K562 (cell line): ENCODE data around the gene DTNBP1. TPM values are rescaled to one million over a fixed set of nuclear protein-coding genes. Genes with fewer than 3 reads are reported as not detected.
A peak's percentile ranks its signal among the peaks of the same experiment; 100 is the strongest.

Source experiments
- ATAC-seq: fragments of 200-7000 bp; cut with Tn5 transposase; 3 replicates; pipeline ENCODE4 v1.9.1; 2020; ENCODE audit warnings: moderate library complexity
- BruUV-seq: library from RNA; stranded (reverse); fragments of 400-500 nt; replicated peaks from 2 replicates; lab custom pipeline; 2021; lab: Mats Ljungman, UMichigan
- CTCF ChIA-PET: fragments of 300-600 bp; formaldehyde crosslinking; extraction: SDS; loops from one replicate; lab custom pipeline; 2021; ENCODE audit warnings: low intra/inter-chr PET ratio; lab: Yijun Ruan, JAX
- POLR2A ChIA-PET: fragments of 300-600, 350-650 bp; sonication (Branson Sonifier 250); formaldehyde crosslinking; extraction: SDS; loops from one replicate; lab custom pipeline; 2021; ENCODE audit warnings: antibody characterized with exemption, inconsistent platforms; lab: Yijun Ruan, JAX
- DNase-seq, 4 experiments: peaks; one replicate each; pipeline versions ENCODE4 v3.0.0 to v3.0.0-alpha.2; 2011 to 2018; ENCODE audit warnings: low spot score in 3 of 4, mixed read lengths in 3 of 4; ENCODE audit errors: extremely low read depth in 1 of 4
- FAIRE-seq: peaks from 2 replicates; lab custom pipeline; 2011; peaks lifted over from hg19 to GRCh38; lab: Jason Lieb, UNC
- H2AFZ ChIP-seq: 2 replicates; pipeline ENCODE4 v1.6.0; 2011; ENCODE audit warnings: low read depth, low read length, control low read depth, inconsistent platforms
- H3K27ac ChIP-seq: fragments of 200-600 bp; 3 replicates; pipeline ENCODE4 v1.8.0; 2011; ENCODE audit warnings: low read depth, mild to moderate bottlenecking, control low read depth, inconsistent platforms, low read length, moderate library complexity, mixed read lengths; ENCODE audit errors: extremely low read depth
- H3K27me3 ChIP-seq, 2 experiments: fragments of 300-600 bp in 1 of 2; 2 replicates in 1 of 2; 3 replicates in 1 of 2; pipeline versions ENCODE4 v1.6.0 to v1.8.0; 2011; ENCODE audit warnings: inconsistent platforms in 2 of 2, low read length in 2 of 2, mild to moderate bottlenecking in 1 of 2, mixed read lengths in 1 of 2, moderate library complexity in 1 of 2; ENCODE audit not compliant: control insufficient read depth in 2 of 2, insufficient read depth in 2 of 2
- H3K36me3 ChIP-seq: fragments of 300-600 bp; 3 replicates; pipeline ENCODE4 v1.8.0; 2011; ENCODE audit warnings: mild to moderate bottlenecking, low read length, inconsistent platforms; ENCODE audit not compliant: control insufficient read depth, insufficient read depth
- H3K4me1 ChIP-seq, 2 experiments: fragments of 200-600 bp in 1 of 2; replicated peaks in 1 of 2; 2 replicates in 1 of 2; 3 replicates in 1 of 2; pipeline versions ENCODE4 v1.5.1 to v1.8.0; 2011; ENCODE audit warnings: inconsistent platforms in 2 of 2, low read length in 2 of 2, mild to moderate bottlenecking in 1 of 2, mixed read lengths in 1 of 2, moderate library complexity in 1 of 2; ENCODE audit not compliant: control insufficient read depth in 2 of 2, insufficient read depth in 2 of 2
- H3K4me2 ChIP-seq: 2 replicates; pipeline ENCODE4 v1.6.1; 2011; ENCODE audit warnings: low read length, control low read depth, inconsistent platforms, mixed read lengths; ENCODE audit not compliant: insufficient read depth
- H3K4me3 ChIP-seq: fragments of 200-600 bp; sonication (generic), shearing (Covaris generic); 2 replicates; pipeline ENCODE4 v1.5.1; 2016; ENCODE audit warnings: control low read depth, inconsistent platforms
- H3K79me2 ChIP-seq: fragments of 200-600 bp; 3 replicates; pipeline ENCODE4 v1.8.0; 2011; ENCODE audit warnings: low read length, inconsistent platforms; ENCODE audit not compliant: control insufficient read depth, insufficient read depth
- H3K9ac ChIP-seq, 2 experiments: 2 replicates each; pipeline versions ENCODE4 v1.6.0 to v1.6.1; 2011; ENCODE audit warnings: low read depth in 2 of 2, low read length in 2 of 2, control low read depth in 1 of 2, inconsistent platforms in 1 of 2, mild to moderate bottlenecking in 1 of 2, mixed read lengths in 1 of 2; ENCODE audit not compliant: insufficient read depth in 1 of 2
- H3K9me1 ChIP-seq: one replicate; pipeline ENCODE4 v1.6.0; 2011; ENCODE audit warnings: inconsistent platforms, mild to moderate bottlenecking, low read length, moderate library complexity; ENCODE audit not compliant: control insufficient read depth, insufficient read depth
- H3K9me3 ChIP-seq: replicated peaks from 2 replicates; pipeline ENCODE4 v1.5.1; 2011; ENCODE audit warnings: low read depth, low read length, inconsistent platforms; ENCODE audit not compliant: control insufficient read depth, insufficient read depth
- H4K20me1 ChIP-seq: replicated peaks from 2 replicates; pipeline ENCODE4 v1.6.1; 2011; ENCODE audit warnings: low read length, inconsistent platforms, mixed read lengths; ENCODE audit not compliant: control insufficient read depth, insufficient read depth
- CBFB ChIP-seq: sonication (generic); formaldehyde crosslinking; IDR thresholded peaks from 2 replicates; pipeline ENCODE4 v1.4.0; 2020; ENCODE audit warnings: mild to moderate bottlenecking, missing genetic modification reagents
- CHAMP1 ChIP-seq: fragments of 450-650 bp; IDR thresholded peaks from 2 replicates; pipeline ENCODE4 v1.6.1; 2016; ENCODE audit warnings: mild to moderate bottlenecking
- GTF2B ChIP-seq: IDR thresholded peaks from 2 replicates; pipeline ENCODE4 v1.6.1; 2011; ENCODE audit not compliant: insufficient read length; ENCODE audit errors: extremely low read depth
- HDAC8 ChIP-seq: fragments of 450-650 bp; IDR thresholded peaks from 2 replicates; pipeline ENCODE4 v1.6.1; 2016; ENCODE audit warnings: mild to moderate bottlenecking, missing genetic modification characterization, moderate library complexity, missing compliant biosample characterization
- KAT8 ChIP-seq: fragments of 450-650 bp; IDR thresholded peaks from 2 replicates; pipeline ENCODE4 v1.6.1; 2016; ENCODE audit warnings: low read depth, mild to moderate bottlenecking
- NFRKB ChIP-seq: fragments of 450-650 bp; IDR thresholded peaks from 2 replicates; pipeline ENCODE4 v1.6.1; 2016; ENCODE audit warnings: low read depth
- PTRF ChIP-seq: fragments of 450-650 bp; IDR thresholded peaks from 2 replicates; pipeline ENCODE4 v1.6.1; 2016; ENCODE audit warnings: mild to moderate bottlenecking, missing genetic modification characterization, missing compliant biosample characterization
- RFX7 ChIP-seq: fragments of 250-450 bp; sonication (Bioruptor Pico); IDR thresholded peaks from 2 replicates; pipeline ENCODE4 v1.5.1; 2021; ENCODE audit warnings: mild to moderate bottlenecking
- TCF7 ChIP-seq: sonication (generic); IDR thresholded peaks from 2 replicates; pipeline ENCODE4 v1.6.1; 2016; ENCODE audit warnings: antibody characterized with exemption, borderline replicate concordance
- TCF7L2 ChIP-seq: fragments of 150-350 bp; IDR thresholded peaks from 2 replicates; pipeline ENCODE4 v1.6.1; 2016; ENCODE audit warnings: low read depth, mild to moderate bottlenecking, low read length, moderate library complexity
- THRB ChIP-seq: fragments of 450-650 bp; formaldehyde crosslinking; conservative IDR thresholded peaks from 2 replicates; pipeline ENCODE4 v1.4.0; 2022; ENCODE audit warnings: mild to moderate bottlenecking, missing genetic modification characterization
- TOE1 ChIP-seq, 2 experiments: fragments of 450-650 bp in 1 of 2; sonication (generic) in 1 of 2; formaldehyde crosslinking in 1 of 2; IDR thresholded peaks; 2 replicates each; pipeline versions ENCODE4 v1.7.1 to v1.8.0; 2016 to 2022; ENCODE audit warnings: borderline replicate concordance in 2 of 2, mild to moderate bottlenecking in 2 of 2, antibody characterized with exemption in 1 of 2, inconsistent platforms in 1 of 2, low read depth in 1 of 2, missing genetic modification reagents in 1 of 2, moderate library complexity in 1 of 2
- VEZF1 ChIP-seq: fragments of 200-800 bp; sonication (Bioruptor generic); IDR thresholded peaks from 2 replicates; pipeline ENCODE4 v1.6.1; 2017; ENCODE audit warnings: missing genetic modification characterization, missing compliant biosample characterization
- YBX1 ChIP-seq: fragments of 450-650 bp; IDR thresholded peaks from 2 replicates; pipeline ENCODE4 v1.7.1; 2016; ENCODE audit warnings: mild to moderate bottlenecking
- ZC3H4 ChIP-seq: sonication (generic); formaldehyde crosslinking; IDR thresholded peaks from 2 replicates; pipeline ENCODE4 v1.9.0; 2021; ENCODE audit warnings: missing genetic modification reagents, borderline replicate concordance
- WGBS: fragments of 100-300 bp; shearing (Covaris generic); methylation state at CpG from one replicate; pipeline ENCODE4 v1.1.6; 2016; ENCODE audit warnings: low coverage, mixed read lengths; ENCODE audit not compliant: insufficient coverage; ENCODE audit errors: missing lambda C conversion rate; 5-methylcytosine and 5-hydroxymethylcytosine counted together
- in situ Hi-C: fragments of 300-500 bp; cut with MboI; formaldehyde crosslinking; loops from 4 replicates; pipeline ENCODE4 v1.15.0; 2018; ENCODE audit warnings: inconsistent platforms, mixed read lengths
- intact Hi-C: fragments of 100-400 bp; cut with micrococcal nuclease; formaldehyde crosslinking; loops from 2 replicates; pipeline ENCODE4 v1.14.2; 2022
- polyA plus RNA-seq, 8 experiments: library from polyadenylated mRNA; depleted of rRNA in 4 of 8; stranded (reverse) in 5 of 8; unstranded in 3 of 8; fragments of >200 nt; fragmentation: Nextera tagmentation in 2 of 8; fragmentation: Illumina TruSeq in 1 of 8; extraction: Ambion mirVana in 2 of 8; extraction: Trizol in 1 of 8; gene quantifications; 2 replicates each; pipeline versions ENCODE4 v1.2.1 to v1.2.3, GENCODE V29; 2011 to 2014; ENCODE audit warnings: inconsistent platforms in 1 of 8, missing spikeins in 1 of 8
- total RNA-seq, 7 experiments: library from RNA; depleted of rRNA in 6 of 7; stranded (reverse); fragments of >200 nt in 6 of 7; fragmentation: Illumina TruSeq in 2 of 7; extraction: Trizol in 2 of 7; gene quantifications; 2 replicates each; pipeline versions ENCODE4 v1.2.1 to v1.2.3, GENCODE V29; 2011 to 2021; ENCODE audit warnings: low replicate concordance in 1 of 7

The DTNBP1 gene
- total and polyA plus RNA-seq, 9 of the 15 experiments (the other 6 are each of a cell fraction or from before 2014, with no cell fraction given), result 16.7 to 54.5 (median 21.4) TPM

GRCh38 chr6:15513801-15514711, 148.8 kb downstream of the DTNBP1 start:
- H3K36me3 ChIP-seq, result peaks cover 92% of the 10 kb centered on the region
- peak overlapping the region; percentile 34; the same call in 2 of the 3 replicates for H3K27ac ChIP-seq
- no peak for TF ChIP-seq PTRF (tag)
- TF ChIP-seq YBX1, result no peak
- TF ChIP-seq CBFB (CRISPR knock-in tag), result no peak
- TF ChIP-seq THRB (CRISPR knock-in tag), result 0 out of 2 replicates have a peak, but pooled peaks have one; percentile 36
- no peak for TF ChIP-seq NFRKB
- no peak for TF ChIP-seq HDAC8
- no peak for TF ChIP-seq ZC3H4 (CRISPR knock-in tag)
- no peak for TF ChIP-seq RFX7
- no peak for TF ChIP-seq GTF2B
- no peak for TF ChIP-seq TCF7L2
- no peak for TF ChIP-seq TCF7
- TF ChIP-seq CHAMP1, result no peak
- no peak for TF ChIP-seq VEZF1 (CRISPR knock-in tag)
- no peak for TF ChIP-seq KAT8
- TF ChIP-seq TOE1 (IDR thresholded peaks at IDR 0.05; ENCODE audit: borderline replicate concordance), result no peak
- TF ChIP-seq TOE1 (CRISPR knock-in tag; IDR thresholded peaks at IDR 0.05; ENCODE audit: borderline replicate concordance, low read depth), result no peak

More at GRCh38 chr6:15513801-15514711, 148.8 kb downstream of the DTNBP1 start:
- Histone ChIP-seq H4K20me1 (no peaks in the 10 kb centered on the region), H3K9me1 (no peaks in the 10 kb centered on the region), H3K4me2 (no peak overlapping the region), H3K9ac (peak overlapping the region in 1 of 2 experiments; percentile 50; a peak in 1 of 4 replicates), H3K4me1 (peaks cover 18 to 43% of the 10 kb centered on the region in 2 experiments), H2AFZ (no peak overlapping the region), H3K27me3 (no peaks in the 10 kb centered on the region), H3K79me2 (peaks cover 7% of the 10 kb centered on the region; the same call in 2 of the 3 replicates), H3K4me3 (no peak overlapping the region), H3K9me3 (no peaks in the 10 kb centered on the region)
- POLR2A ChIA-PET, result interaction anchor here (0.7 to 1.0 kb wide), 3 partner anchors 10 to 670 kb away, joined by 3 to 4 read pairs (median 3); no protein-coding TSS in a partner anchor
- WGBS, result 74% methylated on average over 21 of the region's 21 CpGs
- in situ Hi-C loops (no loop called here), intact Hi-C loops (no loop called here)
- no peak for ATAC-seq
- no peak for DNase-seq
- CTCF ChIA-PET, result no interaction called here
- no TSS peak for BruUV-seq
- FAIRE-seq, result no peak
